Measurements from ENCODE around the gene LRP1. TPM values are rescaled to one million over a fixed set of nuclear protein-coding genes. Genes with fewer than 3 reads are reported as not detected.

Gene LRP1
- total RNA-seq, 3 donors from 2014 or later (not counting 1 experiment from before 2014, with no cell fraction given), result 6.7 to 13.1 (median 9.5) TPM

DNA sequence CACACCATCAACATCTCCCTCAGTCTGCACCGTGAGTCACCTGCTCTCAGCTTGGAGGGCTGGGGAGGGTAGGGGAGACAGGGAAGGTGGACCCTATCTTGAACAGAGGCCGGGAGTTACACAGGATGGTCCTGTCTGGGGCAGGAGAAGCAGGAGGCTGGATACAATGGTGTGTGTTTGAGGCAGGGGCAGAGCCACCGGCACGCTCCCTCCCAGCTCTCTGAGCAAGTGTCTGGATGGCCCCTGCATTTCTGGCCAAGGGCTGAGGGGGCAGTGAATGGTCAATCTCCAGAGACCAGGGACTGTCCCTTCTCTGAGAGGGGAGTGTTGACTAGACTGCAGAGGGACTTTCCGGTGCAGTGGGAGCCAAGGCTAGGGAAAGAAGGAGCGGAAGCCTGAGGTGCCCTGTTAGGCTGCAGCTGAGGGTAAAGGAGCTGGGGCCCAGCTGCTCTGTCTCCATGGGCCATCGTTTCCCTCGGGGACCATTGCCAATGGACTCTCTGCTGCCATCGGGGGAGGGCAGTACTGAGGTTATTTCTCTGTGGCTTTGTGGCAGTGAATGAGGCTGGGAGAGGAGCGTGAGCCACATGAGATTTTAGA lies 17.3 kb downstream of the LRP1 start:
- H3K27ac ChIP-seq (ENCODE audit: low read length), result no peak overlapping the region
- ATAC-seq (no peak), DNase-seq (no peak)
- no peaks in the 10 kb centered on the region for H3K27me3 Mint-ChIP-seq (ENCODE audit: low read depth in 2 of 2)
- WGBS (ENCODE audit: insufficient coverage), result 89% methylated on average over 10 of the region's 10 CpGs
- H3K9me3 Mint-ChIP-seq, result no peaks in the 10 kb centered on the region
- H3K4me3 Mint-ChIP-seq, result no peak overlapping the region
- H3K36me3 ChIP-seq (ENCODE audit: control insufficient read depth, insufficient read depth, low read length), result no peaks in the 10 kb centered on the region
- no peaks in the 10 kb centered on the region for H3K9me3 ChIP-seq (ENCODE audit: control insufficient read depth, insufficient read depth, low read length)
- H3K4me3 ChIP-seq (ENCODE audit: low read length), result no peak overlapping the region
- peaks cover 10% of the 10 kb centered on the region for H3K4me1 ChIP-seq (ENCODE audit: control insufficient read depth, insufficient read depth, low read length)
- no peaks in the 10 kb centered on the region for H3K4me1 Mint-ChIP-seq
- no peaks in the 10 kb centered on the region for H3K36me3 Mint-ChIP-seq
- TF ChIP-seq, protein P1, sequence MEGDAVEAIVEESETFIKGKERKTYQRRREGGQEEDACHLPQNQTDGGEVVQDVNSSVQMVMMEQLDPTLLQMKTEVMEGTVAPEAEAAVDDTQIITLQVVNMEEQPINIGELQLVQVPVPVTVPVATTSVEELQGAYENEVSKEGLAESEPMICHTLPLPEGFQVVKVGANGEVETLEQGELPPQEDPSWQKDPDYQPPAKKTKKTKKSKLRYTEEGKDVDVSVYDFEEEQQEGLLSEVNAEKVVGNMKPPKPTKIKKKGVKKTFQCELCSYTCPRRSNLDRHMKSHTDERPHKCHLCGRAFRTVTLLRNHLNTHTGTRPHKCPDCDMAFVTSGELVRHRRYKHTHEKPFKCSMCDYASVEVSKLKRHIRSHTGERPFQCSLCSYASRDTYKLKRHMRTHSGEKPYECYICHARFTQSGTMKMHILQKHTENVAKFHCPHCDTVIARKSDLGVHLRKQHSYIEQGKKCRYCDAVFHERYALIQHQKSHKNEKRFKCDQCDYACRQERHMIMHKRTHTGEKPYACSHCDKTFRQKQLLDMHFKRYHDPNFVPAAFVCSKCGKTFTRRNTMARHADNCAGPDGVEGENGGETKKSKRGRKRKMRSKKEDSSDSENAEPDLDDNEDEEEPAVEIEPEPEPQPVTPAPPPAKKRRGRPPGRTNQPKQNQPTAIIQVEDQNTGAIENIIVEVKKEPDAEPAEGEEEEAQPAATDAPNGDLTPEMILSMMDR (IDR thresholded peaks at IDR 0.05), result no peak
- no peak overlapping the region for H3K27ac Mint-ChIP-seq
- no peaks in the 10 kb centered on the region for H3K27me3 ChIP-seq (ENCODE audit: control insufficient read depth, insufficient read depth, low read length)
- intact Hi-C loops (cut with micrococcal nuclease), result no loop called here

DNA sequence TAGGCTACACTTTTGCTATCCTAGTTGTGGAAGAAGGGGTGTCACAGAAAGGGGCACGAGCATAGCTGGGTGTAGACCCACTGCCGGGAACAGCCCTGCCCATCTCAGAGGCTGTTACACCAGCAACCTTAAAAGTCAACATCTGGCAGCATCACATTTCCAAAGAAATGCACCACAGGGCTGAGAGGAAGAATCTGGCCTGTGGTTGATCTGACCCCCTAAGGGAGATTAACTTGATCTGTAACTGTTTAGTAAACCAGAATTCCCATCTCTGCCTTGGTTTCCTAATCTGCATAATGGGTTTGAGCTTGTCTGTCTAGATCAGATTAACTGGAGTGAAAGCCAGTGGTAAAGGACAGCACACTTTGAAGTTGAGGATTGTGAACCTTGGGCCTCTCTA lies 17.8 kb downstream of the LRP1 start:
- WGBS (ENCODE audit: insufficient coverage), result 85% methylated on average over 2 of the region's 2 CpGs
- no peaks in the 10 kb centered on the region for H3K9me3 Mint-ChIP-seq
- Histone ChIP-seq H3K27ac (ENCODE audit: low read length) (no peak overlapping the region), H3K36me3 (ENCODE audit: control insufficient read depth, insufficient read depth, low read length) (no peaks in the 10 kb centered on the region), H3K4me1 (ENCODE audit: control insufficient read depth, insufficient read depth, low read length) (peaks cover 10% of the 10 kb centered on the region), H3K4me3 (ENCODE audit: low read length) (no peak overlapping the region), H3K27me3 (ENCODE audit: control insufficient read depth, insufficient read depth, low read length) (no peaks in the 10 kb centered on the region), H3K9me3 (ENCODE audit: control insufficient read depth, insufficient read depth, low read length) (no peaks in the 10 kb centered on the region)
- H3K4me3 Mint-ChIP-seq, result no peak overlapping the region
- ATAC-seq, result no peak
- TF ChIP-seq, protein P1 (IDR thresholded peaks at IDR 0.05), result no peak
- no peaks in the 10 kb centered on the region for H3K4me1 Mint-ChIP-seq
- no peaks in the 10 kb centered on the region for H3K36me3 Mint-ChIP-seq
- DNase-seq, result no peak
- H3K27me3 Mint-ChIP-seq (ENCODE audit: low read depth in 2 of 2), result no peaks in the 10 kb centered on the region
- H3K27ac Mint-ChIP-seq, result no peak overlapping the region
- intact Hi-C loops (cut with micrococcal nuclease), result no loop called here

DNA sequence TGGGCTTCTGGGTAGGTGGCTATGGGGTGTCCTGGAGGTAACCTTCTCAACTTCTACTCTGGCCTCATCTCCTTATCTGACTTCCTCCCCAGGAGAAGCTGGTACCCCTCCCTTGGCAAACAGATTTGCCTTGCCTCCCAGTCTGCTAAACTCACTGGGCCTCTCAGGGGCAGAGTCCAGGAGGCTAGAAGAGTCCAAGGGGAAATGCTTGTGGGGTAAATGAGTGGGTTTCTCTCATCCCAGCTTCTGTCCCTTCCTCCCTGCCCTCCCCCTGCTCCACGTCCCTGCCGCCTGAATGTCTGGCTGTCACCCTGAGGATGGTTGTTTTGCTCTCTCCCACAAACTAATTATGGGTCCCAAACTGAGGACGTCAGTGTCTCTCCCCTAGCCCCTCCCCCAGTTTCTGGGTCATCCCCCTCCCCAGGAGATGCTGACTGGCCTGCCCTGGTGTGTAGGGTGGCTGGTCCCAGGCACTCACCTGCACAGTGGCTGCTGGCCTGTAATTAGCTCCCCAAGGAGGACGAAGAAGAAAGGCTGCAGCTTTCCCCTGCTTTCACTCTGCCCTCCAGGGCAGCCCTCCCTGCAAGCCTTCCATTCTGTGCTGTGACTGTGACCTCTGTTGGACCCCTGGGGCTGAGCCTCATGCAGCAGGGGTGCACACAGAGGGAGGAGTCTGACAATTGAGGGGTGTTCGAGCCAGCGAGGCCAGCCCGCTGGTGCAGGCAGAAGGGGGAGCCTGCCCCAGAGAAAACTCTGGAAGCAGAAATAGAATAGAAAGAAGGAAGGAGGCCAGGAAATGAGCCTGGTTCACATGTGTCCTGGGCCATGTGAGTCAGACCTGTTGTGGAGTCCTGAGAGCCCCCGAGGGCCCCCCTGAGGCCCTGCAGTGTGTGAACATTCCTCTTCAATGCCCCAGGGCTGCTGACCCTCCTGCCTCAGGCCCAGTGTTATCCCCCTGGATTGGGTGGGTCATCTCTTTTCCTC lies 19.0 kb downstream of the LRP1 start, which contains the start of gene LRP1-AS:
TSS of gene LRP1-AS (minus strand) at position 659 of the 984 bp plus-strand sequence.
- no peak for ATAC-seq
- TF ChIP-seq, protein P1 (IDR thresholded peaks at IDR 0.05), result no peak
- Histone ChIP-seq H3K4me3 (ENCODE audit: low read length) (no peak within 1 kb of the TSS), H3K9me3 (ENCODE audit: control insufficient read depth, insufficient read depth, low read length) (no peaks in the 10 kb centered on the region), H3K36me3 (ENCODE audit: control insufficient read depth, insufficient read depth, low read length) (no peaks in the 10 kb centered on the region), H3K27ac (ENCODE audit: low read length) (no peak within 1 kb of the TSS), H3K4me1 (ENCODE audit: control insufficient read depth, insufficient read depth, low read length) (peaks cover 15% of the 10 kb centered on the region), H3K27me3 (ENCODE audit: control insufficient read depth, insufficient read depth, low read length) (no peaks in the 10 kb centered on the region)
- intact Hi-C loops (cut with micrococcal nuclease), result no loop called here
- Mint-ChIP-seq H3K27me3 (ENCODE audit: low read depth in 2 of 2) (no peaks in the 10 kb centered on the region), H3K4me1 (no peaks in the 10 kb centered on the region), H3K4me3 (no peak within 1 kb of the TSS), H3K27ac (no peak within 1 kb of the TSS), H3K36me3 (no peaks in the 10 kb centered on the region), H3K9me3 (no peaks in the 10 kb centered on the region)
- DNase-seq, result no peak
- 65% methylated on average over 8 of the region's 8 CpGs for WGBS (ENCODE audit: insufficient coverage)
